ENCODE measurements around the gene FAM8A1.
"Not testable (repeated sequence)": the region's sequence is repeated elsewhere in the genome, so short reads cannot be mapped to it uniquely, and the experiment has no call there.

The FAM8A1 gene

GRCh38 chr6:17574866-17575560, 25.1 kb upstream of the FAM8A1 start:
- no peak overlapping the region for H3K9ac ChIP-seq (ENCODE audit: low read length)
- H3K4me2 ChIP-seq (ENCODE audit: low read depth, low read length) = no peak overlapping the region
- H3K27ac ChIP-seq (ENCODE audit: low read length) = no peak overlapping the region
- no peak for DNase-seq
- TF ChIP-seq EZH2phosphoT487 (IDR thresholded peaks at IDR 0.05; ENCODE audit: low read length) (no peak), EZH2 (optimal IDR thresholded peaks at IDR 0.05; ENCODE audit: low read depth, low read length) (no peak)
- TF ChIP-seq, protein P1, sequence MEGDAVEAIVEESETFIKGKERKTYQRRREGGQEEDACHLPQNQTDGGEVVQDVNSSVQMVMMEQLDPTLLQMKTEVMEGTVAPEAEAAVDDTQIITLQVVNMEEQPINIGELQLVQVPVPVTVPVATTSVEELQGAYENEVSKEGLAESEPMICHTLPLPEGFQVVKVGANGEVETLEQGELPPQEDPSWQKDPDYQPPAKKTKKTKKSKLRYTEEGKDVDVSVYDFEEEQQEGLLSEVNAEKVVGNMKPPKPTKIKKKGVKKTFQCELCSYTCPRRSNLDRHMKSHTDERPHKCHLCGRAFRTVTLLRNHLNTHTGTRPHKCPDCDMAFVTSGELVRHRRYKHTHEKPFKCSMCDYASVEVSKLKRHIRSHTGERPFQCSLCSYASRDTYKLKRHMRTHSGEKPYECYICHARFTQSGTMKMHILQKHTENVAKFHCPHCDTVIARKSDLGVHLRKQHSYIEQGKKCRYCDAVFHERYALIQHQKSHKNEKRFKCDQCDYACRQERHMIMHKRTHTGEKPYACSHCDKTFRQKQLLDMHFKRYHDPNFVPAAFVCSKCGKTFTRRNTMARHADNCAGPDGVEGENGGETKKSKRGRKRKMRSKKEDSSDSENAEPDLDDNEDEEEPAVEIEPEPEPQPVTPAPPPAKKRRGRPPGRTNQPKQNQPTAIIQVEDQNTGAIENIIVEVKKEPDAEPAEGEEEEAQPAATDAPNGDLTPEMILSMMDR (IDR thresholded peaks at IDR 0.05; ENCODE audit: low read length) = no peak
- no peaks in the 10 kb centered on the region for H4K20me1 ChIP-seq (ENCODE audit: insufficient read depth, low read length)
- no peak overlapping the region for H2AFZ ChIP-seq (ENCODE audit: low read length)
- H3K4me3 ChIP-seq (ENCODE audit: low read length) = no peak overlapping the region
- no peaks in the 10 kb centered on the region for H3K9me2 ChIP-seq (replicated peaks; ENCODE audit: insufficient read depth, low read length)
- H3K4me1 ChIP-seq (ENCODE audit: low read length) = no peaks in the 10 kb centered on the region
- H3F3A ChIP-seq (ENCODE audit: insufficient read depth, low read length) = no peaks in the 10 kb centered on the region
- no peaks in the 10 kb centered on the region for H3K27me3 ChIP-seq (replicated peaks; ENCODE audit: insufficient read depth, low read length)
- H3K79me2 ChIP-seq (ENCODE audit: low read length) = no peaks in the 10 kb centered on the region
- H3K36me3 ChIP-seq (replicated peaks; ENCODE audit: insufficient read depth, low read length) = no peaks in the 10 kb centered on the region
- no peaks in the 10 kb centered on the region for H3K9me3 ChIP-seq (replicated peaks; ENCODE audit: insufficient read depth, low read length)

- Histone ChIP-seq H3F3A (ENCODE audit: insufficient read depth, low read length) (no peaks in the 10 kb centered on the region), H4K20me1 (ENCODE audit: insufficient read depth, low read length) (no peaks in the 10 kb centered on the region), H3K27me3 (replicated peaks; ENCODE audit: insufficient read depth, low read length) (no peaks in the 10 kb centered on the region), H3K4me2 (ENCODE audit: low read depth, low read length) (no peak overlapping the region), H3K9ac (ENCODE audit: low read length) (no peak overlapping the region), H3K4me3 (ENCODE audit: low read length) (no peak overlapping the region), H3K27ac (ENCODE audit: low read length) (no peak overlapping the region), H3K9me2 (replicated peaks; ENCODE audit: insufficient read depth, low read length) (no peaks in the 10 kb centered on the region), H2AFZ (ENCODE audit: low read length) (no peak overlapping the region), H3K79me2 (ENCODE audit: low read length) (no peaks in the 10 kb centered on the region), H3K36me3 (replicated peaks; ENCODE audit: insufficient read depth, low read length) (no peaks in the 10 kb centered on the region), H3K9me3 (replicated peaks; ENCODE audit: insufficient read depth, low read length) (no peaks in the 10 kb centered on the region), H3K4me1 (ENCODE audit: low read length) (no peaks in the 10 kb centered on the region)
- no peak for DNase-seq
- TF ChIP-seq EZH2phosphoT487 (IDR thresholded peaks at IDR 0.05; ENCODE audit: low read length) (no peak), EZH2 (optimal IDR thresholded peaks at IDR 0.05; ENCODE audit: low read depth, low read length) (no peak)
- TF ChIP-seq, protein P1 (IDR thresholded peaks at IDR 0.05; ENCODE audit: low read length) = no peak
Observed at GRCh38 chr6:17577059-17577458, 23.0 kb upstream of the FAM8A1 start.

DNA sequence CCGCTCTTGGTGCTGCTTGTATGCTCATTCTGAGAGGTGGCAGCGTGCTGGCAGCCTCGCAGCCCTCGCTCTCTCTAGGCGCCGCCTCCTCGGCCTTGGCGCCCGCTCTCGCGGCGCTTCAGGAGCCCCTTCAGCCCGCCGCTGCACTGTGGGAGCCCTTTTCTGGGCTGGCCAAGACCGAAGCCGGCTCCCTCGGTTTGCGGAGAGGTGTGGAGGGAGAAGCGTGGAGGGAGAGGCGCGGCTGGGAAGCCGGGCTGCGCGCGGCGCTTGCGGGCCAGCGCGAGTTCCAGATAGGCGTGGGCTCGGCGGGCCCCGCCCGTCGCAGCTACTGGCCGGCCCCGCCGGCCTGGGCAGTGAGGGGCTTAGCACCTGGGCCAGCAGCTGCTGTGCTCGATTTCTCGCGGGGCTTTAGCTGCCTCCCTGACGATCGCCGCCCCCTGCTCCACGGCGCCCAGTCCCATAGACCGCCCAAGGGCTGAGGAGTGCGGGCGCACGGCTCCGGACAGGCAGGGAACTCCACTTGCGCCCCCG, 19.5 kb upstream of the FAM8A1 start:
- DNase-seq = no peak
- Histone ChIP-seq H3K27me3 (replicated peaks; ENCODE audit: insufficient read depth, low read length) (no peaks in the 10 kb centered on the region), H3K9ac (ENCODE audit: low read length) (no peak overlapping the region), H4K20me1 (ENCODE audit: insufficient read depth, low read length) (no peaks in the 10 kb centered on the region), H3F3A (ENCODE audit: insufficient read depth, low read length) (no peaks in the 10 kb centered on the region), H3K4me3 (ENCODE audit: low read length) (no peak overlapping the region), H2AFZ (ENCODE audit: low read length) (no peak overlapping the region), H3K9me2 (replicated peaks; ENCODE audit: insufficient read depth, low read length) (no peaks in the 10 kb centered on the region), H3K79me2 (ENCODE audit: low read length) (no peaks in the 10 kb centered on the region), H3K27ac (ENCODE audit: low read length) (no peak overlapping the region), H3K4me1 (ENCODE audit: low read length) (no peaks in the 10 kb centered on the region), H3K9me3 (replicated peaks; ENCODE audit: insufficient read depth, low read length) (no peaks in the 10 kb centered on the region), H3K36me3 (replicated peaks; ENCODE audit: insufficient read depth, low read length) (no peaks in the 10 kb centered on the region), H3K4me2 (ENCODE audit: low read depth, low read length) (no peak overlapping the region)
- TF ChIP-seq, protein P1 (IDR thresholded peaks at IDR 0.05; ENCODE audit: low read length) = no peak
- no peak for TF ChIP-seq EZH2phosphoT487 (IDR thresholded peaks at IDR 0.05; ENCODE audit: low read length)
- no peak for TF ChIP-seq EZH2 (optimal IDR thresholded peaks at IDR 0.05; ENCODE audit: low read depth, low read length)

DNA sequence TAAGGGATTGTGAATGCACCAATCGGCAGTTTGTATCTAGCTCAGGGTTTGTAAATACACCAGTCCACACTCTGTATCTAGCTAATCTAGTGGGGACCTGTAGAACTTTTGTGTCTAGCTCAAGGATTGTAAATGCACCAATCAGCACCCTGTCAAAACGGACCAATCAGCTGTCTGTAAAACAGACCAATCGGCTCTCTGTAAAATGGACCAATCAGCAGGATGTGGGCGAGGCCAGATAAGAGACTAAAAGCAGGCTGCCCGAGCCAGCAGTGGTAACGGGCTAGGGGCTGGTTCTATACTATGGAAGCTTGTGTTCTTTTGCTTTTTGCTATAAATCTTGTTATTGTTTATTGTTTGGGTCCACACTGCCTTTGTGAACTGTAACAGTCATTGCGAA, 18.8 kb upstream of the FAM8A1 start:
- not testable (repeated sequence) for H3K9ac ChIP-seq (ENCODE audit: low read length); H3F3A ChIP-seq (ENCODE audit: insufficient read depth, low read length); H4K20me1 ChIP-seq (ENCODE audit: insufficient read depth, low read length); H3K9me3 ChIP-seq (replicated peaks; ENCODE audit: insufficient read depth, low read length); H3K4me1 ChIP-seq (ENCODE audit: low read length); DNase-seq; H3K4me3 ChIP-seq (ENCODE audit: low read length); H3K9me2 ChIP-seq (replicated peaks; ENCODE audit: insufficient read depth, low read length); H3K4me2 ChIP-seq (ENCODE audit: low read depth, low read length); H3K27me3 ChIP-seq (replicated peaks; ENCODE audit: insufficient read depth, low read length); H3K27ac ChIP-seq (ENCODE audit: low read length); H3K36me3 ChIP-seq (replicated peaks; ENCODE audit: insufficient read depth, low read length); H3K79me2 ChIP-seq (ENCODE audit: low read length); H2AFZ ChIP-seq (ENCODE audit: low read length)
